ENCODE results near the gene CCDC9B. TPM values are rescaled to one million over a fixed set of nuclear protein-coding genes. Genes with fewer than 3 reads are reported as not detected.

Gene CCDC9B
- total RNA-seq, 1 experiment from 2014 or later: 1.4 TPM

DNA sequence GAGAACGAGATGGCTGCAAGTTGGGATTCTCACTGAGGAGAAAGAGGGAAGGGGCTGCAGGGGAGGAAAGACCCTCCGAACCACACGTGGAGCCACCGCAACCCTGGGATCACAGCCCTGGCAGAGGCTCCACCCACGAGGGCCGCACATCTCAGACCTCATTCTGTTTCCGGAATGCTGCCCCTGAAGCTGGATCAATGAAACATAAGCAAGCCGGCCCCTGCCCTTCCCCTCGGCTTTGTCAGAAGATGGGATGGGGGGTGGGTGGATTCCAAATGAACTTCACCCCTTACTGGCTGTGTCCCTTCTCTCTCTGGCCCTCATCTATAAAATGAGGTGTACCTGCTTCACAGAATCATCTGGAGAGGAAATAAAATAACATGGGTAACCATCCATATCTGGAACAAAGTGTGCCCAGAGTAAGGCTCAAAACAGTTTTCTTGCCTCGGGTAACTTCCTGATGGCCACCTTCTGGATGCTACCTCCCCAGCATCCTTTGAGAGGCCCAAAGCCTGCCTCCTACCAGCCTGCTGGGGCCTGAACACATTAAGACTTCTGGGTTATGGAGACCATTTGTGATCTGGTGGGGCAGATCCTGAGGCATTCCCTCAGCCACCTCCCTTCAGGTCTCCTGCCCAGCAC, 4.6 kb upstream of the CCDC9B start (continued):
- TF ChIP-seq ZNF512 (CRISPR knock-in tag; IDR thresholded peaks at IDR 0.05; ENCODE audit: borderline replicate concordance): no peak
- no peak for TF ChIP-seq ZNF121 (CRISPR knock-in tag; IDR thresholded peaks at IDR 0.05)
- TF ChIP-seq, protein P1, sequence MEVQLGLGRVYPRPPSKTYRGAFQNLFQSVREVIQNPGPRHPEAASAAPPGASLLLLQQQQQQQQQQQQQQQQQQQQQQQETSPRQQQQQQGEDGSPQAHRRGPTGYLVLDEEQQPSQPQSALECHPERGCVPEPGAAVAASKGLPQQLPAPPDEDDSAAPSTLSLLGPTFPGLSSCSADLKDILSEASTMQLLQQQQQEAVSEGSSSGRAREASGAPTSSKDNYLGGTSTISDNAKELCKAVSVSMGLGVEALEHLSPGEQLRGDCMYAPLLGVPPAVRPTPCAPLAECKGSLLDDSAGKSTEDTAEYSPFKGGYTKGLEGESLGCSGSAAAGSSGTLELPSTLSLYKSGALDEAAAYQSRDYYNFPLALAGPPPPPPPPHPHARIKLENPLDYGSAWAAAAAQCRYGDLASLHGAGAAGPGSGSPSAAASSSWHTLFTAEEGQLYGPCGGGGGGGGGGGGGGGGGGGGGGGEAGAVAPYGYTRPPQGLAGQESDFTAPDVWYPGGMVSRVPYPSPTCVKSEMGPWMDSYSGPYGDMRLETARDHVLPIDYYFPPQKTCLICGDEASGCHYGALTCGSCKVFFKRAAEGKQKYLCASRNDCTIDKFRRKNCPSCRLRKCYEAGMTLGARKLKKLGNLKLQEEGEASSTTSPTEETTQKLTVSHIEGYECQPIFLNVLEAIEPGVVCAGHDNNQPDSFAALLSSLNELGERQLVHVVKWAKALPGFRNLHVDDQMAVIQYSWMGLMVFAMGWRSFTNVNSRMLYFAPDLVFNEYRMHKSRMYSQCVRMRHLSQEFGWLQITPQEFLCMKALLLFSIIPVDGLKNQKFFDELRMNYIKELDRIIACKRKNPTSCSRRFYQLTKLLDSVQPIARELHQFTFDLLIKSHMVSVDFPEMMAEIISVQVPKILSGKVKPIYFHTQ (CRISPR knock-in tag; IDR thresholded peaks at IDR 0.05): no peak
- TF ChIP-seq, protein P2, sequence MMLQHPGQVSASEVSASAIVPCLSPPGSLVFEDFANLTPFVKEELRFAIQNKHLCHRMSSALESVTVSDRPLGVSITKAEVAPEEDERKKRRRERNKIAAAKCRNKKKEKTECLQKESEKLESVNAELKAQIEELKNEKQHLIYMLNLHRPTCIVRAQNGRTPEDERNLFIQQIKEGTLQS (CRISPR knock-in tag; conservative IDR thresholded peaks at IDR 0.05): no peak
- TF ChIP-seq GTF2I (CRISPR knock-in tag; conservative IDR thresholded peaks at IDR 0.05): no peak
- TF ChIP-seq TEAD1 (CRISPR knock-in tag; IDR thresholded peaks at IDR 0.05): no peak

DNA sequence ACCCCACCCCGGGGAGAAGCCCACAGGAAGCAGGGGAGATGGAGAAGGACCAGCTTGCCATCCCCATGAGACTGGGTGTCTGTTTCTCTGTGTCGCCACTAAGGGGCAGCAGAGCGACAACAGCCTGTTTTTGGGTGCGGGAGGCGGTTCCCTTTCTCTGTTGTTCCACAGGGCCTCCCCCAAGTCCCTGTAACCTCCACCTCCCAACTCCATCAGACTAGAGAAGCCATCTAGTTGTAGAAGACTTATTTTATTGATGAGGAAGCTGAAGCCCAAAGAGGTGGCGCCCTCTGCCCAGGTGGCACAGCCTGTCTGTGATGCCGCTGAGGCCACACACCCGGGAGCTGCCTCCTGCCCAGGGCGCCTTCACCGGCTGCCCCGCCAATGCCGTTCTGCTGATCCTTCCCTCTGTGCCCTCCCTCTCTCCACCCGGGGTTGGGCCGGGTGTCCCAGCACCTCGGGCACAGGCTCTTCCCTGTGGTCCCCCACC, 3.9 kb upstream of the CCDC9B start:
- Mint-ChIP-seq H3K4me3 (no peak overlapping the region), H3K27me3 (ENCODE audit: low read depth) (no peaks in the 10 kb centered on the region), H3K36me3 (no peaks in the 10 kb centered on the region), H3K4me1 (peaks cover 17% of the 10 kb centered on the region), H3K9me3 (no peaks in the 10 kb centered on the region), H3K27ac (no peak overlapping the region)
- DNase-seq (ENCODE audit: low spot score) (peak; percentile 78), ATAC-seq (peak; percentile 74)
- TF ChIP-seq CBFB (CRISPR knock-in tag; IDR thresholded peaks at IDR 0.05; ENCODE audit: low read depth) (no peak), CTCF (IDR thresholded peaks at IDR 0.05) (peak; percentile 59), ATF1 (CRISPR knock-in tag; IDR thresholded peaks at IDR 0.05) (no peak)
- CTCF ChIA-PET: interaction anchor here (0.6 to 6.6 kb wide), 43 partner anchors 9 to 307 kb away, joined by 3 to 98 read pairs (median 4); partner anchors contain the start of genes DISP2, INAFM2, IVD and KNSTRN
- POLR2A ChIA-PET: no interaction called here

DNA sequence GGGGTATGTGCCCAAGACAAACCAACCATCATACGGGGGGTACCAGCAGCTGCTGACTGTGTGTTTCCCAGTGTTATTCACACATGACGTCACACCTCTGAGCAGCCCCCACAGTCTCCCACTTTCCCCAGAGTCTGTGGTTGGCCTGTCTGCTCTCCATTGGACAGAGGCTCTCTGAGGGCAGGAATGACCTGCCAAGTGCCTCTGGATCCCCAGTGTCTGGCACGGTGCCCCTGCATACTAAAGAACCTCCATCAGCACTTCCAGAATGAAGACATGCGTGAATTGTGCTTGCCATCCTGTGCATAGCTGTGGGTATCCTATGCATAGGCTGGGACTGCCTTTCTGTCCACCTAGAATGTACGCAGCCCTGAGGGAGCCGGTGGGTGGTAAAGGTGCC, 3.5 kb upstream of the CCDC9B start:
- Mint-ChIP-seq H3K27ac (no peak overlapping the region), H3K4me3 (no peak overlapping the region)
- no peak for DNase-seq (ENCODE audit: low spot score)
- TF ChIP-seq ZNF532 (CRISPR knock-in tag; IDR thresholded peaks at IDR 0.05; ENCODE audit: borderline replicate concordance) (no peak), NR2C2 (CRISPR knock-in tag; IDR thresholded peaks at IDR 0.05) (no peak), JUN (CRISPR knock-in tag; IDR thresholded peaks at IDR 0.05) (no peak), PRRX2 (CRISPR knock-in tag; IDR thresholded peaks at IDR 0.05) (no peak), ZNF281 (CRISPR knock-in tag; IDR thresholded peaks at IDR 0.05) (no peak), RORB (CRISPR knock-in tag; IDR thresholded peaks at IDR 0.05) (no peak), IRF2 (CRISPR knock-in tag; IDR thresholded peaks at IDR 0.05; ENCODE audit: borderline replicate concordance, low read depth) (no peak), ZNF671 (CRISPR knock-in tag; IDR thresholded peaks at IDR 0.05) (no peak), TEAD1 (CRISPR knock-in tag; IDR thresholded peaks at IDR 0.05) (no peak), HMGA2 (CRISPR knock-in tag; IDR thresholded peaks at IDR 0.05) (no peak)
- TF ChIP-seq, protein P3, sequence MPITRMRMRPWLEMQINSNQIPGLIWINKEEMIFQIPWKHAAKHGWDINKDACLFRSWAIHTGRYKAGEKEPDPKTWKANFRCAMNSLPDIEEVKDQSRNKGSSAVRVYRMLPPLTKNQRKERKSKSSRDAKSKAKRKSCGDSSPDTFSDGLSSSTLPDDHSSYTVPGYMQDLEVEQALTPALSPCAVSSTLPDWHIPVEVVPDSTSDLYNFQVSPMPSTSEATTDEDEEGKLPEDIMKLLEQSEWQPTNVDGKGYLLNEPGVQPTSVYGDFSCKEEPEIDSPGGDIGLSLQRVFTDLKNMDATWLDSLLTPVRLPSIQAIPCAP (CRISPR knock-in tag; IDR thresholded peaks at IDR 0.05): no peak

More for the DNA sequence above, 3.5 kb upstream of the CCDC9B start:
- ATAC-seq: no peak
- Mint-ChIP-seq H3K4me1 (peaks cover 17% of the 10 kb centered on the region), H3K9me3 (no peaks in the 10 kb centered on the region), H3K27me3 (ENCODE audit: low read depth) (no peaks in the 10 kb centered on the region), H3K36me3 (no peaks in the 10 kb centered on the region)
- CTCF ChIA-PET: interaction anchor here (0.6 to 6.6 kb wide), 40 partner anchors 9 to 307 kb away, joined by 3 to 98 read pairs (median 4); partner anchors contain the start of genes DISP2, INAFM2, IVD and KNSTRN
- POLR2A ChIA-PET: no interaction called here

Measured in WTC11 (cell line).